SK-N-SH (cell line): ENCODE measurements around the gene RITA1. TPM values are rescaled to one million over a fixed set of nuclear protein-coding genes. Genes with fewer than 3 reads are reported as not detected.

Experiments used
- CTCF ChIA-PET: fragments of 300-600, 350-600 bp; formaldehyde crosslinking; extraction: SDS; loops from one replicate; lab custom pipeline; 2021; lab: Yijun Ruan, JAX
- POLR2A ChIA-PET: fragments of 350-600 bp; sonication (Branson Sonifier 250); formaldehyde crosslinking; extraction: SDS; loops from one replicate; lab custom pipeline; 2020; ENCODE audit warnings: antibody characterized with exemption, inconsistent platforms; lab: Yijun Ruan, JAX
- DNase-seq: peaks from one replicate; pipeline ENCODE4 v3.0.0; 2012
- H2AFZ ChIP-seq: fragments of 200-600 bp; sonication (generic); 2 replicates; pipeline ENCODE4 v1.8.1; 2016; ENCODE audit warnings: antibody characterized with exemption, mild to moderate bottlenecking, low read depth
- H3F3A ChIP-seq: fragments of 200-600 bp; sonication (generic); replicated peaks from 2 replicates; pipeline ENCODE3; 2016; ENCODE audit warnings: antibody characterized with exemption, mild to moderate bottlenecking; ENCODE audit not compliant: insufficient read depth
- H3K27ac ChIP-seq, 2 experiments: fragments of 200-500 bp in 1 of 2; fragments of 200-600 bp in 1 of 2; sonication (Bioruptor generic) in 1 of 2; sonication (generic), shearing (Covaris generic) in 1 of 2; 2 replicates each; pipeline versions ENCODE4 v1.5.1 to v1.6.1; 2014 to 2016; ENCODE audit warnings: low read depth in 2 of 2, inconsistent platforms in 1 of 2, low read length in 1 of 2, mild to moderate bottlenecking in 1 of 2, mixed read lengths in 1 of 2
- H3K27me3 ChIP-seq: fragments of 200-600 bp; sonication (generic), shearing (Covaris generic); 2 replicates; pipeline ENCODE4 v1.6.1; 2016; ENCODE audit warnings: mixed run types; ENCODE audit not compliant: insufficient read depth
- H3K36me3 ChIP-seq, 2 experiments: fragments of 200-500 bp in 1 of 2; fragments of 200-600 bp in 1 of 2; sonication (Bioruptor generic) in 1 of 2; sonication (generic) in 1 of 2; replicated peaks in 1 of 2; 2 replicates each; pipeline versions ENCODE3 to v1.5.1; 2014 to 2016; ENCODE audit warnings: low read length in 1 of 2, mild to moderate bottlenecking in 1 of 2; ENCODE audit not compliant: insufficient read depth in 2 of 2, control insufficient read depth in 1 of 2
- H3K4me1 ChIP-seq, 2 experiments: fragments of 200-500 bp in 1 of 2; fragments of 200-600 bp in 1 of 2; sonication (Bioruptor generic) in 1 of 2; sonication (generic), shearing (Covaris generic) in 1 of 2; 2 replicates each; pipeline versions ENCODE4 v1.5.1 to v1.6.1; 2014 to 2016; ENCODE audit warnings: low read depth in 1 of 2, low read length in 1 of 2, mixed run types in 1 of 2; ENCODE audit not compliant: insufficient read depth in 2 of 2, control insufficient read depth in 1 of 2
- H3K4me2 ChIP-seq: fragments of 200-600 bp; sonication (generic), shearing (Covaris generic); 2 replicates; pipeline ENCODE4 v1.6.1; 2017; ENCODE audit warnings: mixed run types
- H3K4me3 ChIP-seq, 2 experiments: fragments of 200-500 bp in 1 of 2; fragments of 200-600 bp in 1 of 2; sonication (Bioruptor generic) in 1 of 2; sonication (generic), shearing (Covaris generic) in 1 of 2; 2 replicates each; pipeline versions ENCODE4 v1.5.1 to v1.8.1; 2014 to 2016; ENCODE audit warnings: low read depth in 2 of 2, inconsistent platforms in 1 of 2, low read length in 1 of 2, mild to moderate bottlenecking in 1 of 2, mixed read lengths in 1 of 2, moderate library complexity in 1 of 2
- H3K79me2 ChIP-seq: fragments of 200-600 bp; sonication (generic); 2 replicates; pipeline ENCODE4 v1.8.1; 2017; ENCODE audit warnings: mild to moderate bottlenecking; ENCODE audit not compliant: insufficient read depth
- H3K9ac ChIP-seq: fragments of 200-600 bp; sonication (generic); 2 replicates; pipeline ENCODE4 v1.6.1; 2017; ENCODE audit warnings: mixed run types
- H3K9me2 ChIP-seq: fragments of 200-600 bp; sonication (generic); 2 replicates; pipeline ENCODE4 v1.6.1; 2017; ENCODE audit warnings: mixed run types
- H3K9me3 ChIP-seq: fragments of 200-600 bp; sonication (generic); 2 replicates; pipeline ENCODE4 v1.6.1; 2017; ENCODE audit warnings: mixed run types, mild to moderate bottlenecking, moderate library complexity
- H4K20me1 ChIP-seq: fragments of 200-600 bp; sonication (generic); 2 replicates; pipeline ENCODE4 v1.6.1; 2017; ENCODE audit warnings: mild to moderate bottlenecking, mixed run types; ENCODE audit not compliant: insufficient read depth
- CTCF ChIP-seq: fragments of 200-600 bp; sonication (generic); IDR thresholded peaks from 2 replicates; pipeline ENCODE4 v1.6.1; 2017; ENCODE audit warnings: antibody characterized with exemption, mild to moderate bottlenecking, moderate library complexity
- ELF1 ChIP-seq: IDR thresholded peaks from 2 replicates; pipeline ENCODE4 v1.4.0; 2012
- EP300 ChIP-seq, 2 experiments: IDR thresholded peaks; 2 replicates each; pipeline versions ENCODE4 v1.4.0 to v1.6.1; 2012; ENCODE audit warnings: borderline replicate concordance in 1 of 2, low read depth in 1 of 2, low read length in 1 of 2
- EZH2phosphoT487 ChIP-seq: fragments of 200-600 bp; sonication (generic); IDR thresholded peaks from 2 replicates; pipeline ENCODE4 v1.6.1; 2017; ENCODE audit warnings: low read depth, mixed run types, mild to moderate bottlenecking, antibody characterized with exemption, moderate library complexity, borderline replicate concordance
- FOXJ3 ChIP-seq: sonication (generic); formaldehyde crosslinking; IDR thresholded peaks from 2 replicates; pipeline ENCODE4 v1.5.1; 2020; ENCODE audit warnings: mild to moderate bottlenecking, missing genetic modification reagents
- GATA2 ChIP-seq: sonication (generic); formaldehyde crosslinking; IDR thresholded peaks from 2 replicates; pipeline ENCODE4 v1.5.0; 2020; ENCODE audit warnings: mild to moderate bottlenecking, missing genetic modification reagents
- IRF3 ChIP-seq: fragments of 150-350 bp; IDR thresholded peaks from 2 replicates; pipeline ENCODE4 v1.6.1; 2016; ENCODE audit warnings: mild to moderate bottlenecking, low read depth, low read length
- PBX3 ChIP-seq: IDR thresholded peaks from 2 replicates; pipeline ENCODE4; 2012
- POLR2AphosphoS5 ChIP-seq: IDR thresholded peaks from 2 replicates; pipeline ENCODE4 v1.6.1; 2012; ENCODE audit warnings: low read depth, low read length
- RCOR1 ChIP-seq: fragments of 150-350 bp; IDR thresholded peaks from 2 replicates; pipeline ENCODE4 v1.6.1; 2017; ENCODE audit warnings: antibody characterized with exemption, low read length
- REST ChIP-seq: IDR thresholded peaks from 2 replicates; pipeline ENCODE4 v1.6.1; 2012; ENCODE audit warnings: mild to moderate bottlenecking, low read depth, low read length, moderate library complexity
- RXRA ChIP-seq: IDR thresholded peaks from 2 replicates; pipeline ENCODE4 v1.4.0; 2012; ENCODE audit warnings: low read depth, mild to moderate bottlenecking, borderline replicate concordance
- SIN3A ChIP-seq: IDR thresholded peaks from 2 replicates; pipeline ENCODE4 v1.6.1; 2012; ENCODE audit warnings: low read depth, mild to moderate bottlenecking, low read length, moderate library complexity, borderline replicate concordance
- SMC3 ChIP-seq: IDR thresholded peaks from 2 replicates; pipeline ENCODE4 v1.6.1; 2012; ENCODE audit warnings: low read depth, low read length, improper control_type of control experiment
- TAF1 ChIP-seq: IDR thresholded peaks from 2 replicates; pipeline ENCODE4 v1.6.1; 2012; ENCODE audit warnings: low read depth, mild to moderate bottlenecking, low read length, moderate library complexity, borderline replicate concordance
- TCF12 ChIP-seq: IDR thresholded peaks from 2 replicates; pipeline ENCODE4 v1.4.0; 2012
- YY1 ChIP-seq: IDR thresholded peaks from 2 replicates; pipeline ENCODE4 v1.4.0; 2012; ENCODE audit warnings: low read depth, mild to moderate bottlenecking
- ZBTB33 ChIP-seq: IDR thresholded peaks from 2 replicates; pipeline ENCODE4 v1.4.0; 2012; ENCODE audit warnings: low read depth, borderline replicate concordance
- WGBS: methylation state at CpG from one replicate; pipeline ENCODE4 v1.1.6; 2017; ENCODE audit warnings: low lambda C conversion rate; 5-methylcytosine and 5-hydroxymethylcytosine counted together
- polyA plus RNA-seq, 3 experiments: library from polyadenylated mRNA; depleted of rRNA; stranded (reverse); fragments of >200 nt; gene quantifications; 2 replicates each; pipeline ENCODE4 v1.2.3, GENCODE V29; 2012

Gene RITA1
- polyA plus RNA-seq, 1 of the 3 experiments (the other 2 are of a cell fraction), result 21.1 TPM

- peaks cover 26% of the 10 kb centered on the region; the same call in 1 of the 2 replicates for H3K79me2 ChIP-seq
- WGBS, result 89% methylated on average over 19 of the region's 19 CpGs
- no peak overlapping the region for H2AFZ ChIP-seq
- peaks cover 12 to 18% of the 10 kb centered on the region in 2 experiments for H3K36me3 ChIP-seq
- CTCF ChIA-PET, result interaction anchor here (0.6 kb wide), 1 partner anchor 30 kb away, joined by 3 read pairs; no protein-coding TSS in a partner anchor
- POLR2A ChIA-PET, result interaction anchor here (1.2 kb wide), 1 partner anchor 144 kb away, joined by 3 read pairs; the partner anchor contains the start of gene SLC8B1
- H3K4me1 ChIP-seq, result peaks cover 17 to 32% of the 10 kb centered on the region in 2 experiments; a peak in 3 of 4 replicates
- no peaks in the 10 kb centered on the region for H4K20me1 ChIP-seq
- peaks cover 28% of the 10 kb centered on the region for H3F3A ChIP-seq
- H3K9me3 ChIP-seq, result no peaks in the 10 kb centered on the region
- no peak for DNase-seq
- H3K27me3 ChIP-seq, result no peaks in the 10 kb centered on the region
- peak overlapping the region in 1 of 2 experiments; percentile 7; a peak in 1 of 4 replicates for H3K27ac ChIP-seq
- no peak overlapping the region for H3K9ac ChIP-seq
- no peak overlapping the region for H3K4me2 ChIP-seq
- no peak overlapping the region for H3K4me3 ChIP-seq
- H3K9me2 ChIP-seq, result no peaks in the 10 kb centered on the region
- no peak for TF ChIP-seq SIN3A
- TF ChIP-seq IRF3, result no peak
- no peak for TF ChIP-seq POLR2AphosphoS5
- no peak for TF ChIP-seq RXRA
- no peak for TF ChIP-seq YY1
- TF ChIP-seq TAF1, result no peak
- TF ChIP-seq RCOR1, result no peak
- no peak for TF ChIP-seq FOXJ3 (CRISPR knock-in tag)
- TF ChIP-seq GATA2 (CRISPR knock-in tag), result no peak
- TF ChIP-seq PBX3, result no peak
- no peak for TF ChIP-seq SMC3
- TF ChIP-seq EP300 (IDR thresholded peaks at IDR 0.05; ENCODE audit: borderline replicate concordance in 1 of 2, low read depth in 1 of 2, low read length in 1 of 2), result no peak
- TF ChIP-seq ZBTB33, result no peak
- TF ChIP-seq CTCF, result no peak
- no peak for TF ChIP-seq EZH2phosphoT487
- TF ChIP-seq REST, result no peak
- no peak for TF ChIP-seq TCF12
- TF ChIP-seq ELF1, result no peak
Observed at GRCh38 chr12:113191227-113191626, 5.7 kb downstream of the RITA1 start.
